ENCODE results near the gene TNNI3. TPM values are rescaled to one million over a fixed set of nuclear protein-coding genes. Genes with fewer than 3 reads are reported as not detected.
A peak's percentile ranks its signal among the peaks of the same experiment; 100 is the strongest.

Gene TNNI3
- polyA plus RNA-seq, 4 donors: 0.59 to 39.7 (median 1.5) TPM

- Histone ChIP-seq H3K27ac (ENCODE audit: low read depth in 1 of 3, low read length in 2 of 3) (no peak within 1 kb of the TSS), H3K9me3 (ENCODE audit: control insufficient read depth in 2 of 2, insufficient read depth in 1 of 2, low read depth in 1 of 2, low read length in 1 of 2) (no peaks in the 10 kb centered on the region), H3K4me3 (ENCODE audit: low read depth in 1 of 3, low read length in 3 of 3) (peak within 1 kb of the TSS in 2 of 3 donors; percentile 10 to 42), H3K4me1 (ENCODE audit: control insufficient read depth in 3 of 3, insufficient read depth in 2 of 3, low read depth in 1 of 3, low read length in 2 of 3) (peaks cover 0 to 4% (median 0%) of the 10 kb centered on the region in 3 donors), H3K36me3 (ENCODE audit: control insufficient read depth in 3 of 3, insufficient read depth in 2 of 3, low read depth in 1 of 3, low read length in 3 of 3) (no peaks in the 10 kb centered on the region), H3K27me3 (ENCODE audit: control insufficient read depth in 3 of 3, insufficient read depth in 3 of 3, low read length in 3 of 3) (peaks cover 0 to 43% (median 25%) of the 10 kb centered on the region in 3 donors)
- FAIRE-seq (no peak), DNase-seq (peak; percentile 96 to 97)
- 1 to 2% (median 1%) methylated on average over 30 to 33 of the region's 33 CpGs for WGBS, 3 donors
These were observed 9.2 kb upstream of the TNNI3 start, which contains the start of gene DNAAF3 for GRCh38 chr19:55166530-55167268. Gene DNAAF3, minus strand, starts transcription at chr19:55166613. Its CDS starts 200 bp downstream, at chr19:55166413.

DNA sequence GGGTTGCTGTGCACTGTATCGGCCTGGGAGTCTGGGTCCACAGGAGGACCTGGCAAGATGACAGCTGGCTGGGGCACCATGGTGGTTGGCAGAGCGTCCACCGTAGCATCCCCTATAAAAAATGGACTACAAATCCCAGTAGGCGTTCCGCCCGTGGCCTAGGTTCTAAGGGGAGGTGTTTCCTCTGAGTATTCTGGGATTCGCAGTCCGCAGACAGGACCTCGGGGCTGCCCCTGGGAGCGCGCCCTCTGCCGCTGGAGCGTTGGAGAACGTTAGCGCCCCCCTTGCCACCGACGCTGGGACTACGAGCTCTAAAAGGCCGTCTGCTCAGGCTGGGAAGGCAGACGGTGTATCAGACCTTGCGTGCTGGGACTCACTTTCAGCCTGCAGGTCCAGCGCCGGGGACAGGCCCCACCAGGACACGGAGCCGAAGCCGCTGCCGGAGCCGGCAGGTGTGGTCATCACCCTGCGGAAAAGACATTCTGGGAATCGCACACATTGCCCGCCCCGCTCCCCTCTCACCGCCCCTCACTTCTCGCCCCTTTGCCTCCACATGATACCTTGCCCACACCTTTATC, 8.5 kb upstream of the TNNI3 start:
- H3K27ac ChIP-seq (ENCODE audit: low read depth in 1 of 3, low read length in 2 of 3): no peak overlapping the region
- FAIRE-seq: no peak

DNA sequence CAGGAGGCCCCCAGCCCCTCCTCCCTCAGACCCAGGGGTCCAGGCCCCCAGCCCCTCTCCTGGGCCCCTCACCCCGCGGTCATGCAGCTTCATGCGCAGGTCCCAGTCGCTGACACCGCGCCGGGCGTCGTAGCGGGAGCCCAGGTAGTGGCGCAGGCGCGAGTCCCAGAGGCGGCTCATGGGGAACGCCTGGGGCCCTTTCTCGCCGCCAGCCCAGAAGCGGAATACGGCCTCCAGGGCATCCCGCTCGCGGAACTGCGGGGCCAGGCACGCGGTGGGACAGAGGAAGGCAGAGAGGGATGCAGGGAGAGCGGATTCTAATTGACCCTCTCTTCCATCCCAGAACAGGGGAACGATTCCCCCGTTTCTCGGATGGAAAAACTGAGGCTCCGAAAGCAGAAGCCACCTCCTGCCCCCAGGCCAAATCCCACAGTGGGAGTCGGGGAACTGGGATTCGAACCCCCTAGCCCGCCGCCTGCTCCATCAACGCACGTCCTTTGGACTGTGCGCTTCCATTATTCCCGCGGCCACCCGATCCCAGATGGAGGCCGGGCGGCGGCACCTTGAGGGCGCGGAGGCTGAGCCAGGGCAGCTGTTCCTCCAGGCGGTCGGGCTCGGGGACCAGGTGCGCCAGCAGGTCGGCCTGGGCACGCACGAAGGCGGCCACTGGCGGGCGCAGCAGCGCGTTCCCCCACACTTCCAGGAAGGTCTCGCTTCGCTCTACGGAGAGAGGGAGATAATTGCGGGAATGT, 4.2 kb upstream of the TNNI3 start:
- no peak for DNase-seq

More for the DNA sequence above, 8.5 kb upstream of the TNNI3 start:
- H3K4me1 ChIP-seq (ENCODE audit: control insufficient read depth in 3 of 3, insufficient read depth in 2 of 3, low read depth in 1 of 3, low read length in 2 of 3): peaks cover 0 to 4% (median 0%) of the 10 kb centered on the region in 3 donors
- H3K9me3 ChIP-seq (ENCODE audit: control insufficient read depth in 2 of 2, insufficient read depth in 1 of 2, low read depth in 1 of 2, low read length in 1 of 2): no peaks in the 10 kb centered on the region
- H3K4me3 ChIP-seq (ENCODE audit: low read depth in 1 of 3, low read length in 3 of 3): peak overlapping the region in 2 of 3 donors; percentile 10 to 42
- no peaks in the 10 kb centered on the region for H3K36me3 ChIP-seq (ENCODE audit: control insufficient read depth in 3 of 3, insufficient read depth in 2 of 3, low read depth in 1 of 3, low read length in 3 of 3)
- 1 to 4% (median 2%) methylated on average over 29 to 34 of the region's 34 CpGs for WGBS, 3 donors
- DNase-seq: peak; percentile 69 to 87
- peaks cover 0 to 43% (median 26%) of the 10 kb centered on the region in 3 donors for H3K27me3 ChIP-seq (ENCODE audit: control insufficient read depth in 3 of 3, insufficient read depth in 3 of 3, low read length in 3 of 3)

GRCh38 chr19:55160986-55161365, 3.4 kb upstream of the TNNI3 start:
- no peaks in the 10 kb centered on the region for H3K9me3 ChIP-seq (ENCODE audit: control insufficient read depth in 2 of 2, insufficient read depth in 1 of 2, low read depth in 1 of 2, low read length in 1 of 2)
- no peak overlapping the region for H3K27ac ChIP-seq (ENCODE audit: low read depth in 1 of 3, low read length in 2 of 3)
- H3K4me3 ChIP-seq (ENCODE audit: low read depth in 1 of 3, low read length in 3 of 3): no peak overlapping the region
- no peak for DNase-seq
- peaks cover 0 to 9% (median 0%) of the 10 kb centered on the region in 3 donors for H3K4me1 ChIP-seq (ENCODE audit: control insufficient read depth in 3 of 3, insufficient read depth in 2 of 3, low read depth in 1 of 3, low read length in 2 of 3)
- no peaks in the 10 kb centered on the region for H3K36me3 ChIP-seq (ENCODE audit: control insufficient read depth in 3 of 3, insufficient read depth in 2 of 3, low read depth in 1 of 3, low read length in 3 of 3)
- no peak for FAIRE-seq
- WGBS, 3 donors: 15 to 32% (median 30%) methylated on average over 28 to 32 of the region's 32 CpGs
- H3K27me3 ChIP-seq (ENCODE audit: control insufficient read depth in 3 of 3, insufficient read depth in 3 of 3, low read length in 3 of 3): peaks cover 0 to 66% (median 18%) of the 10 kb centered on the region in 3 donors

More for the DNA sequence above, 4.2 kb upstream of the TNNI3 start:
- H3K9me3 ChIP-seq (ENCODE audit: control insufficient read depth in 2 of 2, insufficient read depth in 1 of 2, low read depth in 1 of 2, low read length in 1 of 2): no peaks in the 10 kb centered on the region
- H3K27me3 ChIP-seq (ENCODE audit: control insufficient read depth in 3 of 3, insufficient read depth in 3 of 3, low read length in 3 of 3): peaks cover 0 to 59% (median 17%) of the 10 kb centered on the region in 3 donors
- no peak overlapping the region for H3K27ac ChIP-seq (ENCODE audit: low read depth in 1 of 3, low read length in 2 of 3)
- peaks cover 0 to 5% (median 0%) of the 10 kb centered on the region in 3 donors for H3K4me1 ChIP-seq (ENCODE audit: control insufficient read depth in 3 of 3, insufficient read depth in 2 of 3, low read depth in 1 of 3, low read length in 2 of 3)
- H3K36me3 ChIP-seq (ENCODE audit: control insufficient read depth in 3 of 3, insufficient read depth in 2 of 3, low read depth in 1 of 3, low read length in 3 of 3): no peaks in the 10 kb centered on the region
- WGBS, 3 donors: 21 to 25% (median 25%) methylated on average over 52 to 61 of the region's 61 CpGs
- FAIRE-seq: no peak
- H3K4me3 ChIP-seq (ENCODE audit: low read depth in 1 of 3, low read length in 3 of 3): no peak overlapping the region

DNA sequence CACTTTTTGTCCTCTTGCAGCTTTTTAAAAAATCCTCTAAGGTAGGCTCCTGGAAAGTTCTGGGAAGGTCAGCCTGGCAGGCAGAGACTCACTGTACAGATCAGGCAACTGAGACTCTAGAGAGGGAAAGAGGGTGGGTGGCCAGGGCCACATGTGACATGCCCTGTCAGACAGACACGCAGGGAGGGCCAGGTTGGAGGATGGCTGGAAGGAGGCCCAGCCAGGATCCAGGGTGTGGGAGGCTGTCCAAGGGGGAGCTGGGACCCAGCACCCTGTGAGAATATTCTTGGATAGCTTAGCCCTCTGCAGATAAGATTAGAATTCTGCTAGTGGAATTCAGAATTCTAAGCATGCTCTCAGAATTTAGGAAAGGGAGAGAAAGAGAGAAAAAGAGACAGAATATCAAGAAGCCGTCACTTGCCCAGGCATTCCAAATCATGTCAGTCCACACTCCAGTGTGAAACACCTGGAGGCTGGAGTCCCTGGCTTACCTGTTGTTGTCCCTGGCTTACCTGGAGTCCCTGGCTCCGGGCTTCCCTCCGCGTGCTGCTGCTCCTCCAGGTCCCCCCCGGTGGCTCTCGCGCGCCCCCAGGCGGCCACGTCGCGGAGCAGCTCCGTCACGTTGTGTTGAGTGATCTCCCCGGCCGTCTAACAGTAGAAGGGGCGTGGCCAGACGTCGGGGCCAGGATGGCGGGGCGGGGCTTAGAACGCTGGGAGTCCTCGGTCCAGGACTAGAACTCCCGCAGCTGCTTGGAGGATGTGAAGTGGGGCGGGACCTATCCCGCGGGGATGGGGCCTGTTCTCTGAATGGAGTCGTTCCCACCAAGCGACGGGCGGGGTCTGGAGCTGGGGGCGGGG, 2.8 kb upstream of the TNNI3 start:
- H3K27me3 ChIP-seq (ENCODE audit: control insufficient read depth in 3 of 3, insufficient read depth in 3 of 3, low read length in 3 of 3): peaks cover 0 to 68% (median 20%) of the 10 kb centered on the region in 3 donors
- DNase-seq (peak; percentile 89 to 92), FAIRE-seq (no peak)
- no peak overlapping the region for H3K27ac ChIP-seq (ENCODE audit: low read depth in 1 of 3, low read length in 2 of 3)
- WGBS, 3 donors: 3 to 7% (median 4%) methylated on average over 19 to 33 of the region's 33 CpGs
- H3K4me1 ChIP-seq (ENCODE audit: control insufficient read depth in 3 of 3, insufficient read depth in 2 of 3, low read depth in 1 of 3, low read length in 2 of 3): peaks cover 0 to 9% (median 0%) of the 10 kb centered on the region in 3 donors
- H3K36me3 ChIP-seq (ENCODE audit: control insufficient read depth in 3 of 3, insufficient read depth in 2 of 3, low read depth in 1 of 3, low read length in 3 of 3): no peaks in the 10 kb centered on the region
- no peaks in the 10 kb centered on the region for H3K9me3 ChIP-seq (ENCODE audit: control insufficient read depth in 2 of 2, insufficient read depth in 1 of 2, low read depth in 1 of 2, low read length in 1 of 2)
- no peak overlapping the region for H3K4me3 ChIP-seq (ENCODE audit: low read depth in 1 of 3, low read length in 3 of 3)

DNA sequence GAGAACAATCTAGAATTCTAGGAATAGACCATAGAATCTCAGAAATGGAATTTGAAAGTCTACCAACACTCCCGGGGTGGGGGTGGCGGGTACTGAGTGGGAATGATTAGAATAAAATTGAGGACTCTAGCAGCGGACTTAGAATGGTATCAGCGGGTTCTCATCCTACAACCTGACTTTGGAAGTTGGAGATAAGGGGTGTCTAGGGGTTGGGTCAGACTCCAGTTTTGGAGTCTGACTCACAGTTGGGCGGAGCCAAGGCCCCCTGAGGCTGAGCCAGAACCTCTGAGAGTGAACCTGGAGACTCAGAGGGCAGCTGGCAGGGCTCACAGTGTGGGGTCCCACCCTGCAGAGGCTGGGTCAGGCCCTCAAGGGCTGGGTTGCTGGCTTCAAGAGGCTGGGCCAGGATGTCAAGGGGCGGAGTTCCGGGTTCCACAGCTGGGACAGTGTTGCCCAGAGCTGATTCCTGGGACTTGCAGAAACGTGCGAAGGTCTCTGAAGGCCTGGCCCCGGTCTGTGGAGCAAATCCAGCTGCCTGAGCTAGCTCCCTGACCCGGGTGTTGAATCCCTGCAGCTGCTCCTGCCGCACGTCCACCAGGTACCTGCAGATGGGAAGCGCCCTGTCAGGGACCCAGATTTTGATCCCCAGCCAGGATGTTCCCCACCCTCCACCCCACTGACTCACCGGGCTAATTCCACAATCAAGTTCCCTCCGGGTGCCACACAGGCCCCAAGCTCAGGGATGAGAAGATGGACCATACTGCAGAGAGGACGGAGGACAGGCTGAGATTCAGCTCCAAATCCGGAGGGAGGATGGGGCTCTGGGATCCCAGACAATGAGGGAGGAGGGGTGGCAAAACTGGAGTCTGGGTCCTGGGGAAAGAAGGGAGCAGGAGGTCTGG, 1.6 kb upstream of the TNNI3 start:
- 35 to 65% (median 46%) methylated on average over 18 of the region's 18 CpGs for WGBS, 3 donors
- no peaks in the 10 kb centered on the region for H3K36me3 ChIP-seq (ENCODE audit: control insufficient read depth in 3 of 3, insufficient read depth in 2 of 3, low read depth in 1 of 3, low read length in 3 of 3)
- no peak for FAIRE-seq
- DNase-seq: no peak
- peaks cover 0 to 9% (median 0%) of the 10 kb centered on the region in 3 donors for H3K4me1 ChIP-seq (ENCODE audit: control insufficient read depth in 3 of 3, insufficient read depth in 2 of 3, low read depth in 1 of 3, low read length in 2 of 3)
- H3K27ac ChIP-seq (ENCODE audit: low read depth in 1 of 3, low read length in 2 of 3): no peak overlapping the region
- no peak overlapping the region for H3K4me3 ChIP-seq (ENCODE audit: low read depth in 1 of 3, low read length in 3 of 3)
- H3K27me3 ChIP-seq (ENCODE audit: control insufficient read depth in 3 of 3, insufficient read depth in 3 of 3, low read length in 3 of 3): peaks cover 0 to 67% (median 17%) of the 10 kb centered on the region in 3 donors
- no peaks in the 10 kb centered on the region for H3K9me3 ChIP-seq (ENCODE audit: control insufficient read depth in 2 of 2, insufficient read depth in 1 of 2, low read depth in 1 of 2, low read length in 1 of 2)

DNA sequence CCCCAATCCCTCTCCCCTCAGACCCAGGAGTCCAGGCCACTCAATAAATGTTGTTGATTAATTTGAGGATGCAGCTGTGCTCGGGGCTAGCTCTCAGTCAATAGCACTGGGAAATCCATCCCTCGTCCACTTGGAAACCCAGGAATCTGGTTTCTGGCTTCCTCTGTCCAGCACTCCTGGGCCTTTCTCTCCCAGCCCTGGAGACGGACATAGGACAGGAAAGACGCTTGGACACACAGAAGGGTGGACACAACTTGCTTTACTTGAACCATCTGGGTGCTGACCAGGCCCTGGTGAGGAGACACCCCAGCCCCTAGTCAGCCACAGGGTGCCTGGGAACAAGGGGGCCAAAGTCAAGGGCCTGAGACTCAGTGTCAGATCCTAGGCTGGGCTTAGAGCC, 891 bp upstream of the TNNI3 start:
- no peak overlapping the region for H3K27ac ChIP-seq (ENCODE audit: low read depth in 1 of 3, low read length in 2 of 3)
- H3K4me1 ChIP-seq (ENCODE audit: control insufficient read depth in 3 of 3, insufficient read depth in 2 of 3, low read depth in 1 of 3, low read length in 2 of 3): peaks cover 0 to 9% (median 0%) of the 10 kb centered on the region in 3 donors
- H3K36me3 ChIP-seq (ENCODE audit: control insufficient read depth in 3 of 3, insufficient read depth in 2 of 3, low read depth in 1 of 3, low read length in 3 of 3): no peaks in the 10 kb centered on the region
- DNase-seq (no peak), FAIRE-seq (no peak)
- no peaks in the 10 kb centered on the region for H3K9me3 ChIP-seq (ENCODE audit: control insufficient read depth in 2 of 2, insufficient read depth in 1 of 2, low read depth in 1 of 2, low read length in 1 of 2)
- H3K4me3 ChIP-seq (ENCODE audit: low read depth in 1 of 3, low read length in 3 of 3): no peak overlapping the region
- WGBS, 3 donors: 36 to 57% (median 37%) methylated on average over 4 of the region's 4 CpGs
- peaks cover 0 to 63% (median 15%) of the 10 kb centered on the region in 3 donors for H3K27me3 ChIP-seq (ENCODE audit: control insufficient read depth in 3 of 3, insufficient read depth in 3 of 3, low read length in 3 of 3)
